ENCODE measurements around the gene AHRR.
"Not testable (repeated sequence)": the region's sequence is repeated elsewhere in the genome, so short reads cannot be mapped to it uniquely, and the experiment has no call there.

Gene AHRR

DNA sequence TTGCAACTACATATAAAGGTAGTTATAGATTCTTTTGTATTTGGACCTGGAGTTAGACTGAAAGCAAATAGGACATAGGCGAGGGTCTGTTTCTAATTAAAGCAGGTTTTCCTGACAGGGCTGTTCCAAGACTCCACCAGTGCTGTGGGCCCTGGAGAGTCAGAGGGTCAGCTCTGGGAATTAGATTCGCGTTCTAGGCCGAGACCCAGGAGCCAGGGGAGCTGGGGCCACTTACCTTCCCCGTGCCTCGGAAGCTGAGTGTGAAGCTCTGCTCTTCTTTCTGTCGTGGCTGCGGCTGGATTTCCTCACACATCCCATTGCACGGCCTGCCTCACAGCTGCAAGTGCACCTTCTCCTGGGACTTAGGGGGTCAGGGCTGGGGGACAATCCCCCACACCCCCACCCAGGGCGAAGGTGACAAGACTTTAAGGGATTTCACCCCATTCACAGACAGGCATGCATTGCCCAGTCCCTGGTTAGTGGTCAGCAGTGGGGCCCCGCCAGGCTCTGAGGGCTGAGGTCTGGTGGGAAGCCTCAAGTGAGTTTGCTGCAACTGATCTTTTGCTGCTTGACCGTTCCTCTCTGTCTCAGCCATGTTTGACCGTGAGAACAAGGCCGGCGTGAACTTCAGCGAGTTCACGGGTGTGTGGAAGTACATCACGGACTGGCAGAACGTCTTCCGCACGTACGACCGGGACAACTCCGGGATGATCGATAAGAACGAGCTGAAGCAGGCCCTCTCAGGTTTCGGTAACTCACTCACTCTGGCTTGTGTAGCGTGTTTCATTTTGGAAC is 15.3 kb upstream of the AHRR start:
- DNase-seq, result no peak

DNA sequence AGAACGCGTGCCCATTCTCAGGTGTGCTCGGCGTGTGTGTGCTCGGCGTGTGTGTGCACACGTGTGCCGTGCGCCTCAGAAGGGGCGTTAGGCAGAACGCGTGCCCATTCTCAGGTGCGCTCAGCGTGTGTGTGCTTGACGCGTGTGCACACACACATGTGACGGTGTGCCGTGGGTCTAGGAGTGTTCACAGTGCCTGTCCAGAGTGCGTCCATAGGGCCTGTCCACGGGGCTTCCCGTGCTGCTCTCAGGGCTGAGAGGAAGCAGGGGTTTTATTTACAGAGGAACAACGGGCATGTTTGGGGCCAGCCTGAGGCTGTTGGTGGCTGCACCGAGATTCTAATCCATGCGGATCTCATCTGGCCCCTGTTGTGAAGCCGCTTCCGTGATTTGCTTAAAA is 14.2 kb upstream of the AHRR start:
- DNase-seq, result no peak

DNA sequence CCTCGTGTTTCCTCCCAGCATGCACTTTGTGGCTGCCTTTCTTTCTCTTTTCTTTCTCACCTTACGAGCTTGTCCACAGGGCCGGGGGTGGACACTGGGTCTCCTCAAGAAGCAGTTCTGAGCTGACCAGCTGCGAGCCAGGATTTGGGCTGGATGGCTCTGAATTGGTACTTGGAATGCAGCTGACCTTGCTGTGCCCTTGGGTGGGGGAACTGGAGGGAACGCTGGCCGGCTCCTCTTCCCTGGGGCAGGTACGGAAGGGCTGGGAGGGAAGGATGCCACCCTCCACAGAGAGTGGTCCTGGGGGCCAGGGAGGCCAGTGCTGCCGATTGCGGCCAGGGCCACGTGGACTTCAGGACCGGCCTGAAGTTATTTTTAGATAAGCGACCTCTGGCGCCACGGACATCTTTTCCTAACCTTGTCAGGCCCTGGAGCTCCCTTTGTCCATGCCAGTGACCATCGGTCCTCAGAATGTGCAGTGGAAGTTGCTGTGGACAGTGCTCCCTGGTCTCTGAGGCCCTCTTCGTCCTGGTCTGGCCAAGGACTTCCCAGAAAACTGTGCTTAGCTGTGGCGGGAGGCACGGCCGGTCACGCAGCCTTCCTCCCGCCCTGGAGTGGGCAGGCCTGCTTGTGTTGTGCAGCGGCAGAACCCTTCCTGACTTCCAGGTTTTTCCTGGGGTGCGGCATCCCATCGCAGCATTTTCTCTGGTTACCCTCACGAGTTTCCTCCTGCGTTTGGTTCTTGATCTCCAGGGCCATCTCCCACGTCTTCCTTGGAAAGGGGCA is 13.5 kb upstream of the AHRR start:
- no peak for DNase-seq

DNA sequence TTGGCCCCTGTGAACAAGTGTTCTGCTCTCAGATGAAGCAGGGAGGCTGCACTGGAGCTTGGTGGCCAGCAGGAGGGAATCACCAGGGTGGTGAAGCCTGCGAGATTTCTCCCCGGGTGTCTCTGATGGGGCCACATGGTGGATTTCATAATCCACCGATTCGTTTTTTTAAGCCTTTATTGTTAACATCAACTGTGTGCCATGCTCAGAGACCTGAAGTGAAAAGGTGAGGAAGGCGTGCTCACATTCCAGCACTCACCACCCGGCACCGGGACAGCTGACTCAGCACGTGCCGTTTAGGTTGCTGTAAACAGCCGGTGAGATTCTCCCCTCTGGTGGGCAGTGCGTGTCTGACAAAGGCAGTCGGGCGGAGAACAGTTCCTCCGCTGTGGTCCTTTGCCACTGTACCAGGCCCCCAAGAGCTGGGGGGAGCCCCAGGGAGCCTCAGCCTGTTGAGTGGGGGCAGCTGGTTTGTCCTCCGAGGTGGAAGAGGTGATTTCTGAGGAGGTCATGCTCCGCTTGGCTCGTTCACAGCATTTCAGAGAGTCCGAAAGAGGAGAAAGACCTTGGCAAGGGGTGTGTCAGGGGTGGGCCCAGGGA is 12.7 kb upstream of the AHRR start:
- DNase-seq, result no peak

DNA sequence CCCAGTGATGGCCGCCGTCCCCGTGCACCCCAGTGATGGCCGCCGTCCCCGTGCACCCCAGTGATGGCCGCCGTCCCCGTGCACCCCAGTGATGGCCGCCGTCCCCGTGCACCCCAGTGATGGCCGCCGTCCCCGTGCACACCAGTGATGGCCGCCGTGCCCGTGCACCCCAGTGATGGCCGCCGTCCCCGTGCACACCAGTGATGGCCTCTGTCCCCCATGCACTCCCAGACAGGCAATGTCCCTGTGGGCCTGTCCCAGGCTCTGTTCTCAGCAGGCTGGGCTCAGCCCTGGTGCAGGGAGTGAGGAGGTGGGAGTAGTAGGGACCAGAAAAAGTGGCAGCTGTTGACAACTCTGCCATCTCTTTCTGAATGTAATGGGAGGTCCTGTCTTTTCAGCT is 11.7 kb upstream of the AHRR start:
- DNase-seq, result not testable (repeated sequence)

DNA sequence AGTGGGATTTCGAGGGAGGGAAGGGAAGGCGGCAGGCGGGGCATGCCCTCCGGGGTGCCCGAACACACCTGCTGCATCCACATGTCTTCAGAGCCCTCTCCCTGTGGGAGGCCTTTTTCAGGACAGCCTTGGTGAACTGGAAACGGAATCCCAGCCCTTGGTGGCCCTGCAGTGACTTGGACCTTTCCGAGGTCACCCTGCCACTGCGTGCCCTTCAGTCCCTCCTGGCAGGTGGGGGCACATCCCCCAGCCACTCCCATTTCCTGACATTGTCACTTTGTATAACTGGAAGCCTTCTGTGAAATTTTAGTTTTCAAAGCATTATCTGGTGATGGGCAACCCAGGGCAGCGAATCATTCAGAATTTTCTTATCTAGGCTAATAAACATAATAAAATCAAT is 11.0 kb upstream of the AHRR start:
- DNase-seq, result no peak

DNA sequence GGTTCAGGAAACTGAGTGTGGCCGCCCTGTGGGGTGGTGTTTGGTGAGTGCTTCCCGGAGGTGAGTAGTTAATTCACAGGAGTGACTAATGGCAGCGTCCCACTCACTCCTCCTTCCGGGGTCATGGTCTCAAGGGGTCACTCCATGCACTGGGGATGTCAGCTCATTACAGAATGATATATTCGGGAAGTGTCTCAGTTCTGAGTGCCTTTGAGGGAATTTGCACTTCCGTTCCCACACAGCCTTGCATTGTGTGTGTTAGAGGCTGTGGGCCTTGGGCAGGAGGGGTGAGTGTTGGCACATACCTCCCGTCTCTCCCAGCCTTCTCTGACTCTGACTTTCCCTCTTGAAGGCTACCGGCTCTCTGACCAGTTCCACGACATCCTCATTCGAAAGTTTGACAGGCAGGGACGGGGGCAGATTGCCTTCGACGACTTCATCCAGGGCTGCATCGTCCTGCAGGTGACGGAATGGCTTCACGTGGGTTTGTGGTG is 10.5 kb upstream of the AHRR start:
- DNase-seq, result no peak

DNA sequence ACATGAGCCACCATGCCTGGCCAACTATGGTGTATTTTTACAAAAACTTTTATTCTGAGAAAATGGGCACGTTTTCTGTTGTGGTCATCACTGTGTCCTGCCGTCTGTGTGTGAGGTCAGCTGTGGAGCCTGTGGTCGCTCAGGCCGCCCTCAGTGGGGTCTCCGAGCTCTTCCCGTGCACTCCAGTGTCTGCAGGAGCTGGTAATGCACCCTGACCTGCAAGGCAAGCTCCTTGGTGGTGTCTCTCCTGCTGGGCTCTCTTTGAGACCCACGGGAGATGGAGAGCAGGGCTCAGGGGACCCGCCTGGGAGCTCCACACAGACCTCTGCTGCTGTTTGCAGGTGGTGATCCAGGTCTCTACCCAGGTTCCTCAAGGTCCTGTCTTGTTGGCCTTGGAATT is 9.6 kb upstream of the AHRR start:
- DNase-seq, result no peak

DNA sequence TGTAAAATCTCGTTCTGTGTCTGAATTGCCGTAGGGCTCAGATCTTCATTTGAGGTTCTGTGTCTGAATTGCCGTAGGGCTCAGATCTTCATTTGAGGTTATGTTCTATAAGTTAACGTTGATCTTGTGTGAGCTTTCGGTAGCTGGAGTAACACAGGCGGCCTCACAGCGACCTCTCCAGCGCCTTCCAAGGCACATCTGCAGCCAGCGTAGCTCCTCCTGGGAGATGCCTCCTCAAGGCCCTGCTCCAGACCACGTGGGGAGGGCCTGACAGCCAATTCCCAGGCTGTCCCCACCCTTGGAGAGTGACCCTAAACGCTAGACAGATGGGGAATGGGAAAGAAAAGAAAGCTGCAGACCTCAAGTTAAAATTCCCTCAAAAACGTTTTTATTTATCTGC is 8.7 kb upstream of the AHRR start:
- DNase-seq, result no peak

DNA sequence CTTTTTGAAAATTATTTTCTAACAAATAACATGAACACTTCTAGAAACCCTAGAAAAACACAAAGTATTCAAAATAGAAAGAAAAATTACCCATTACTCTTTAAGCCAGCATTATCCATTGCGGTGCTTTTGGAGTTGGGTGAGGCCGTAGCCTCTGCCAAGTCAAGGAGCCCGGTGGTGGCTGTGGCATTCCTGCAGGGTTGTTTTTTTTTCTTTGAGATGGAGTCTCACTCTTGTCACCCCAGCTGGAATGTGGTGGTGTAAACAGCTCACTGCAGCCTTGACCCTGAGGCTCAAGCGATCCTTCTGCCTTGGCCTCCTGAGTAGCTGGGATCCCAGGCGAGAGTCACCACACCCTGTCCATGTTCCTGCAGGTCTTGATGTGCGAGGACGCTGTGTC is 8.2 kb upstream of the AHRR start:
- DNase-seq, result no peak

DNA sequence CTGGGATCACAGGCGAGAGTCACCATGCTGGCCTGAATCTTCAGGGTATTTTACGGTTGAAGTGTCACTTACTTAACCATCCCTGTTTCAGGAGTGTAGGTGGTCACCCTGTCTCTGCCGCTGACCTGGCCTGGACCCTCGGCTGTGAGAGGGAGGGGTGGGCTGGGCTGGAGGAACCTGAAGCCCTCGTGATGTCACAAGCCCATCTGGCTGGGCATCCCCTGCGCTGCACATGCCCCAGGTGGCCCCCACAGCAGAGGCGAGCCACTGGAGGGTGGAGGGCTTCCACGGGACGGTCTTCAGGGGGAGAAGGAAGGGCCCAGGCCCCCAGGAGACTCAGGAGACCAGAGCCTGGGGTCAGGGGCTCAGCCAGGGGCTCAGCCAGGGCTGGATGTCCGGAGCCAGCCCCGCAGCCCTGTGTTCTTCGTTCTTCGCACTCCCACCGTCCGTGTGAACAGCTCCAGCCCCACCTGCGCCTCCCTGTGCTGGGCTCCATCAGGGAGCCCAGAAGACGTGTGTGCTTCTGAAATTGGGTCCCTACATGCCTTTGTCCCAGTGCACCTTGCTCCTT is 7.6 kb upstream of the AHRR start:
- DNase-seq, result no peak

DNA sequence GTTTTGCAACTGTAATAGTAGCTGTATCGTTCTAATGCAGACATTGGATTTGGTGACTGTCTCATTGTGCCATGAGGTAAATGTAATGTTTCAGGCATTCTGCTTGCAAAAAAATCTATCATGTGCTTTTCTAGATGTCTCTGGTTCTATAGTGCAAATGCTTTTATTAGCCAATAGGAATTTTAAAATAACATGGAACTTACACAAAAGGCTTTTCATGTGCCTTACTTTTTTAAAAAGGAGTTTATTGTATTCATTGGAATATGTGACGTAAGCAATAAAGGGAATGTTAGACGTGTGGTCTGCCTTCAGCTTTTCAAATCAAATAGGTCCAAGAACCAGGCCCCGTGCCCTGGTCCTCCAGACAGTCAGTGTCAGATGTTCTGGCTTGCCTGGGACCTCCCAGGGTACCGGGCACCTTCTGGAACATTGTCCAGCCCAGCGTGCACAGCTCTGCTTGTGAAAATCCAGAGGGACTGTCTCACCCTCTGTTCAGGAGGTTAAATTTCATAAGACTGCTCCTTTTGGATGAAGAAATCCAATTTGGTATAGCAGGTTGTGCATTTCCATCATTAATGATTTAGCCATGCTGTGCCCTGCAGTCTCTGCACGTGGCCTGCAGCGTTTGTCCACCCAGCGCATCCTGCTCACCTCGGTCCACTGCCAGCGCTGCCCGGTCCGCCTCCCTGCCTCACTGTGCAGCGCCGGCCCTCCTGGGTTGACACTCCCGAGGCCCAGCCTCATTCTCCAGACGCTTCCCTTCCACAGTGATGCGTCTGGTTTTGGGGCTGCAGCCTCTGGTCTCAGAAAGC is 6.6 kb upstream of the AHRR start:
- DNase-seq, result no peak

DNA sequence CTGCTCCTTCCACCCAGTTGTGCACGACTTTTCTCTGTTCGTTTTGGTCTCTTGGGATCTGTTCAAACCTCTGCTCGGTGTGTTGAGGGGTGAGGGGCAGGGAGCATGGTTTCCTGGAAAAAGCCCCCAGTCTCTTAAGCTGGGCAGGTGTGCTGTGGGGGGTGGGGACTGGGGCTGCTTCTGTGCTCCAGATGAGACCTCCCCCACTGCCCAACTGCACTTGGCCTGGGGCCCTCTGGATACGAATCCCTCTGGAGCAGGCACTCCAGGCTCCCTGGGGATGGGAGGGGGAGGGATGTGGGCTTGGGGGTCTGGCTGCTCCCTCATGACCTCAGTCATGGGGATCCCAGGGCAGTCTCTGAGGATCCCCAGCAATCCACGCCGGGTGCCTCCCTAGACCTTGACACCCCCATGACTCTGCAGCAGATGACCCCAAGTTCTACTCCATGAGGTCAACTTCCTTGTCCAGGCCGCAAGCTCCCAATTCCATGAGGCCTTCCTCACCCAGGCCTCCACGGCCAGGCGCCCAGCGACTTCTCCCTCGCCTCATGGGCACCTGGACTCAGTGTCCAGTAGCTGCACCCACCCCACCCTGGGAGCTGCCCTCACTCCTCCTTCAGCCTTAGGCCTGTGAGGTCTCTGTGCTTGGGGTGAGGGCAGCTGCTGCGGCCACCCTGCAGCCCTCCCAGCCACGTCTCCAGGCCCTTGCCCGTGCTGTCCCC is 5.9 kb upstream of the AHRR start:
- DNase-seq, result no peak

DNA sequence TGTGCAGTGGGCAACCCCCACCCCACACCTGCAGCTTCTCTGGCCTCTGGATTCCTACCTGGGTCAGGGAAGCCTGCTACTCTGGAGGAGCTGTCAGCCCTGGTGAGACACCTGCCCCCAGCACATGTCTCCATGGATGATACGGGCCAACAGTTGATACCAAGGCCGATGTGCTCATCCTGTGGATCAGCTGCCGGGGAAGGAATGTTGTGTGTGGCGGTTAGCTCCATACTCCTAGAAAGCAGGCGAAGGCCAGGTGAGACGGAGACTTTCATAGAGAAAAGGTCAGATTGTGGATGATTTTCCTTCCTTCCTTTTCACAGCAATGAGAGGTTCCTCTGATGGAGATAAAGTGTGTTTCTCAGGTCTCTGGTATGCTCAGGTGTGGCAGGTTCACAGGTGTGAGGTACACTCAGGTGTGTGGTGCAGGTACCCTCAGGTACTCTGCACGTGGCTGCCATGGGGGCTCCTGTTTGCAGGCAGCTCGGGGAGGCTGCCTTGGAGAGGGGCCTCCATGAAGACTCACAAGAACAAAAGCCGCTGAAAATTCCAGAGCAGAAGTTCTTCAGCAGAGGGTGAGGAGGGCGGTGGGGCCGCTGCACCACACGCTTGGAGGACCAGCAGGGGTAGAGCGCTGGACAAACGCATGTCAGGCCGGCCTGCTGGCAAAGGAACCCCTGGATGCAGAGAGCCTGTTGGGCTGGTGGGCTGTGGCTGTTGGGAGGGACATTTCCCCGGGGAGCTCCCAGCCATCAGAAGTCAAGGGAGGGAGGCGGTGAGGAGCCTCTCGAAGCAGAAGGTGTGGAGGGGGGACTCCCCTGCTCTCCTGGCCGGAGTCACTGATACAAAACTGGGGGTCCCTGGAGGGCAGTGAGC is 5.1 kb upstream of the AHRR start:
- no peak for DNase-seq

DNA sequence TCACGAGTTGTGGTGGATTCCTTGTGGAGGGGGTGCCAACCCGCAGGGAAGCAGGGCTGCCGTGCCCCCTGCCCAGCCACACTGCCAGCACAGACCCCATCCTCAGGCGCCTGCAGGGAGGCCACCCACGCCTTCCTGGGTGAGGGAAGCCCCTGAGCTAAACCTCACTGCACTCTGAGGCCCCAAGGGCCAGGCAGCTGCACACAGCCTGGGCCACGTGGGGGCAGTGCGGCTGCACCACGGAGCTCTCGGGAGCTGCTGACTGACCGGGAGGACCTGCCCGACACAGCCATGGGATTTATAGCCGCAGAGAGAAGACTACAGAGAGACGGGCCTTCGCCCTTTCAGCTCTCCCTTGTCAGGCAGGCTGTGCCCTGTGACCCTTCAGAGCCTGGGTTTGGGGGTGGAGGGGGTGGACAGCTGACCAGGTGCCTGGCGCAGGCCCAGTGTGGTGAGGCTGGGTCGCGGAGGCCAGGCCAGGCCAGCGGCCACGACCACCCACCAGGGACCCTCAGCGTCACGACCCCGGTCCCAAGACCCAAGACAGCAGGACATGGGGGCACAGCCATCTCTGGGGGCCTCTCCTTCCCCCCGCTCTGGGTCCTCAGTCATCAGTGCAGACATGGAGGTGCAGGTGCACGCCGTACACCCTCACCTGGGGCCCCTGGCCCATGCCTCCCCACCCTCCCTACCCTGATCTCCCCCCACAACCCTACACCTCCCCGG is 4.3 kb upstream of the AHRR start:
- peak; percentile 57 for DNase-seq

DNA sequence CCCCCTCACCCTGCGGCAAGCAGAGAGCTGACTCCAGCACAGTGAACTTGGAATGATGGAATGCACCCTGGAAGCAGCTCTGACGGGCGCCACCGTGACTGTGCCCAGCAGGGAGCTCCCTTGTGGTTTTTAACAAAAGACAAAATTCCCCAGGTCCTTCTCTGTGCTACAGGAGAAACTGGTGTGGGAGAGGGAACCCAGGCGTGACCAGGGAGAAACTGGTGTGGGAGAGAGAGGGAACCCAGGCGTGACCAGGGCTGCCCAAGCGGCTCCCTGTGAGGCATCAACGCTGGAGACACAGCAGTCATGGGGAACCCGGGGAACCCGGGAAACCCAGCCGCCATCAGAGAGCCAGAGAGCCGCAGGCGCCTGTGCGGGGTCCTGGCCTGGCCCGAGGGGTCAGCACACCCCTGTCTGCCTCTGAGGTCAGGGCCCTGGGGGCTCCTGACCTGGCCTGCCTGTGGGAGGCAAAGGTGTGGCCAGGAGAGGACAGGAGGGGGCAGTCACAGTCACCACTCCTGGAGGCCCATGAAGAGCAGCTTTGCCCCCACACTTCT is 3.1 kb upstream of the AHRR start:
- no peak for DNase-seq

DNA sequence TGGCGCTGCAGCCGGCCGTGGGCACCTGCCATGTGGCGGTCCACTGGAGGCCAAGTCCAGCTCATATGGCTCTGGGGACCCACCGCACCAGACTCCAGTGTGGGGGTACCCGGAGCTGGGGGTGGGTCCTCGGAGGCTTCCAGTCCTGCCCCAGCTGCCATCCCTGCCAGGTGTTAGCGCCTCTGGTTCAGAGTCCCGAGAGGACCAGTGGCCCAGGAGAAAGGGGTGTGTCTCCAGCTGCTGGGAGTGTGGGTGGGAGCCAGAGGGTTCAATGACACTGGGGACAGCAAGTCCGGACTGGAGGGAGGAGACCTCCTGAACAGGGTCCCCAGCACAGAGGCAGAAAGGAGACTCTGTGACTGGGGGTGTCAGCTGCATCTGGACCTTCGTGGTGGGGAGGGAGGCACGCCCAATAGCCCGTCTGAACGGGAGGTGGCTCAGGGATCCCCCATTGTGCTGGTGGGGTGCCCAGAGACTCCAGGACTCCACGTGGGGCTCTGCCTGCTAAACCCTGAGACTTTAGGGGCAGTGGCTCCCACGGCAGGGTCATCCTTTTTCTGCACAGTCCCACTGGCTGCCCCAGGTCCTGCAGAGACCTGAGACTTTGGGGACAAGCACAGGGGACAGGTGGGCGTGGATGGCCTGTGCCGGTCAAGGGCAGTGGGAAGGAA is 2.4 kb upstream of the AHRR start:
- no peak for DNase-seq

DNA sequence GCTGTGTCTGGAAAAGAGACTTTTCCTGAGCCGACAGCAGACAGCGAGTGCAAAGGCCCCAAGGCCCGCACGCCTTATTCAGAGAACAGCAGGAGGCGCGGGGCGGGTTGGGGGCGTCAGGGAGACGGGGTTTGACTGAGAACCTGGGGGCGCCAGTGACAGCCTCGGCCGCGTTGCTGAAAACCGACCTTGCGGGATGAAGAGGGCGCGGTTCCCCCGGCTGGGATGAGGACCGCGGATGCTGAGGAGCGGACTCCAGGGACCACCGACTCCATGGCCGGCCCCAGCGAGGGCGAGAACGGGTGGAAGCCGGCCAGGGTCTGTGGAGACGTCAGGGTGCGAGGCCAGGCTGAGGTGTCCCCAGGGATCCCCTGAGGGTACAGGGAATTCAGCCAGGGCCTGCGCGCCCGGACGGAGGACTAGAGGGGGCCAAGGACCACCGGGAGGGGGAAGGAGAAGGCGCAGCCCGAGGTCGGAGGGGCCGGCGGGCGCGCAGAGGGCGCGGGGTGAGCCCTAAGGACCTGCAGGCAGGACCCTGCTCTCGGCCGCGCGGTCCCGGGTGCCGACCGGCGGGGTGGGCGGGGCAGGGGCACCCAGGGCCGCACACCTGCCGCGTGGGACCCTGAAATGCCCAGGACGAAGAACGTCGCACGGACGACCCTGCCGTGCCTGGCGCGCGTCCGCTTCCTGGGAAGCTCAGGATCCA is 837 bp upstream of the AHRR start:
- no peak for DNase-seq

Data from NCI-H774 (cell line).